Lower lobe of right lung (tissue), 2 donors: ENCODE data around the gene RNF19B. TPM values are rescaled to one million over a fixed set of nuclear protein-coding genes. Genes with fewer than 3 reads are reported as not detected.

Experiments used
- ATAC-seq, 2 donors: fragments of 200-7000 bp; cut with Tn5 transposase; one replicate each; pipeline ENCODE4 v1.9.1; 2020 to 2022; ENCODE audit warnings: mild to moderate bottlenecking in 2 of 2, moderate library complexity in 2 of 2
- DNase-seq: peaks from one replicate; pipeline ENCODE4 v3.0.0-alpha.2; 2020
- H3K27ac ChIP-seq: fragments of 200-600 bp; one replicate; pipeline ENCODE4 v1.8.0; 2022
- H3K27me3 ChIP-seq: fragments of 200-600 bp; one replicate; pipeline ENCODE4 v1.8.0; 2022; ENCODE audit warnings: low read depth
- H3K36me3 ChIP-seq: fragments of 200-600 bp; one replicate; pipeline ENCODE4 v1.8.0; 2022; ENCODE audit warnings: mild to moderate bottlenecking
- H3K4me1 ChIP-seq: fragments of 200-600 bp; one replicate; pipeline ENCODE4 v1.8.0; 2022
- H3K4me3 ChIP-seq: fragments of 200-600 bp; one replicate; pipeline ENCODE4 v1.8.0; 2022; ENCODE audit warnings: mild to moderate bottlenecking
- H3K9me3 ChIP-seq: fragments of 200-600 bp; one replicate; pipeline ENCODE4 v1.8.0; 2022
- CTCF ChIP-seq: fragments of 200-600 bp; IDR thresholded peaks from one replicate; pipeline ENCODE4 v1.8.0; 2022; ENCODE audit warnings: antibody characterized with exemption, mild to moderate bottlenecking
- intact Hi-C: fragments of 100-400 bp; cut with DNase I; formaldehyde crosslinking; loops from one replicate; pipeline ENCODE4 v1.11.0; 2022
- total RNA-seq: library from RNA; stranded (reverse); fragmentation: NEBNext Ultra II Directional; extraction: Animal tissue kit (Norgen Biotek cat#: 25700); gene quantifications from one replicate; pipeline ENCODE4 v1.2.1, GENCODE V29; 2021
- donor health status: DM: no; HTN: yes; CAD: no; lungs with severe emphysema.

Gene RNF19B
- total RNA-seq, 1 donor from 2014 or later, result 27.9 TPM

GRCh38 chr1:32901823-32902534 lies 62.6 kb downstream of the RNF19B start:
- no peak for DNase-seq
- intact Hi-C loops, result no loop called here

GRCh38 chr1:32900956-32901822 lies 63.4 kb downstream of the RNF19B start, which contains the start of gene TMEM54:
TMEM54 (minus strand) TSS chr1:32901389; CDS start chr1:32901238, 151 bp downstream.
- peak within 1 kb of the TSS; percentile 11 for H3K27ac ChIP-seq
- H3K4me1 ChIP-seq, result peaks cover 7% of the 10 kb centered on the region
- peaks cover 19% of the 10 kb centered on the region for H3K27me3 ChIP-seq
- intact Hi-C loops, result no loop called here
- H3K36me3 ChIP-seq, result no peaks in the 10 kb centered on the region
- peak; percentile 69 for DNase-seq
- TF ChIP-seq CTCF, result no peak
- no peaks in the 10 kb centered on the region for H3K9me3 ChIP-seq
- H3K4me3 ChIP-seq, result peak within 1 kb of the TSS; percentile 69
- ATAC-seq, result peak; percentile 91 to 95

More at GRCh38 chr1:32901823-32902534, 62.6 kb downstream of the RNF19B start:
- Histone ChIP-seq H3K27ac (no peak overlapping the region), H3K4me1 (peaks cover 7% of the 10 kb centered on the region), H3K27me3 (peaks cover 19% of the 10 kb centered on the region), H3K4me3 (peak overlapping the region; percentile 69), H3K9me3 (no peaks in the 10 kb centered on the region), H3K36me3 (no peaks in the 10 kb centered on the region)
- ATAC-seq, result no peak
- TF ChIP-seq CTCF, result no peak

GRCh38 chr1:32900371-32900955 lies 64.1 kb downstream of the RNF19B start:
- no peaks in the 10 kb centered on the region for H3K9me3 ChIP-seq
- peak in 1 of 2 donors; percentile 13 for ATAC-seq
- H3K27ac ChIP-seq, result peak overlapping the region; percentile 11
- peaks cover 7% of the 10 kb centered on the region for H3K4me1 ChIP-seq
- no peak for DNase-seq
- H3K36me3 ChIP-seq, result no peaks in the 10 kb centered on the region
- peak overlapping the region; percentile 69 for H3K4me3 ChIP-seq
- intact Hi-C loops, result no loop called here
- no peak for TF ChIP-seq CTCF
- peaks cover 19% of the 10 kb centered on the region for H3K27me3 ChIP-seq

- H3K4me3 ChIP-seq, result no peak overlapping the region
- no peak for DNase-seq
Measured at GRCh38 chr1:32899586-32900296, 64.9 kb downstream of the RNF19B start.

More at GRCh38 chr1:32899586-32900296, 64.9 kb downstream of the RNF19B start:
- intact Hi-C loops, result no loop called here
- H3K4me1 ChIP-seq, result peaks cover 7% of the 10 kb centered on the region
- H3K36me3 ChIP-seq, result no peaks in the 10 kb centered on the region
- no peak for TF ChIP-seq CTCF
- H3K27me3 ChIP-seq, result peaks cover 20% of the 10 kb centered on the region
- no peak for ATAC-seq
- no peaks in the 10 kb centered on the region for H3K9me3 ChIP-seq
- no peak overlapping the region for H3K27ac ChIP-seq
